H9 (cell line): ENCODE measurements around the gene SHISA8. TPM values are rescaled to one million over a fixed set of nuclear protein-coding genes. Genes with fewer than 3 reads are reported as not detected.

Experiments
- DNase-seq: peaks from one replicate; pipeline ENCODE4 v3.0.0-alpha.2; 2017
- H2AFZ ChIP-seq: one replicate; pipeline ENCODE4 v1.6.1; 2013; ENCODE audit warnings: mild to moderate bottlenecking, low read length, control low read depth, moderate library complexity
- H2AK5ac ChIP-seq: 2 replicates; pipeline ENCODE4 v1.6.1; 2013; ENCODE audit warnings: low read length, control low read depth, mixed read lengths; ENCODE audit not compliant: insufficient read length
- H2BK120ac ChIP-seq: one replicate; pipeline ENCODE4 v1.6.1; 2013; ENCODE audit warnings: low read depth, mild to moderate bottlenecking, low read length, control low read depth, inconsistent platforms; ENCODE audit not compliant: poor library complexity, severe bottlenecking
- H2BK12ac ChIP-seq: 2 replicates; pipeline ENCODE4 v1.6.1; 2013; ENCODE audit warnings: low read length, control low read depth, mixed read lengths, low read depth; ENCODE audit not compliant: insufficient read length
- H2BK15ac ChIP-seq: 2 replicates; pipeline ENCODE4 v1.6.1; 2013; ENCODE audit warnings: low read depth, low read length, control low read depth
- H2BK20ac ChIP-seq: one replicate; pipeline ENCODE4 v1.6.1; 2013; ENCODE audit warnings: low read depth, mild to moderate bottlenecking, low read length, control low read depth, inconsistent platforms; ENCODE audit not compliant: poor library complexity, severe bottlenecking
- H2BK5ac ChIP-seq: 2 replicates; pipeline ENCODE4 v1.6.1; 2013; ENCODE audit warnings: low read length, control low read depth, mixed read lengths; ENCODE audit not compliant: insufficient read length
- H3K14ac ChIP-seq: 2 replicates; pipeline ENCODE4 v1.6.1; 2013; ENCODE audit warnings: low read length, control low read depth; ENCODE audit not compliant: insufficient read depth
- H3K18ac ChIP-seq: 2 replicates; pipeline ENCODE4 v1.6.1; 2013; ENCODE audit warnings: low read depth, mild to moderate bottlenecking, mixed read lengths, low read length, control low read depth; ENCODE audit not compliant: insufficient read length
- H3K23ac ChIP-seq: 2 replicates; pipeline ENCODE4 v1.6.1; 2013; ENCODE audit warnings: low read length, control low read depth, mixed read lengths, low read depth; ENCODE audit not compliant: insufficient read length
- H3K23me2 ChIP-seq: 2 replicates; pipeline ENCODE4 v1.6.1; 2013; ENCODE audit warnings: low read depth, mild to moderate bottlenecking, mixed read lengths, low read length, control low read depth; ENCODE audit not compliant: insufficient read length, poor library complexity, severe bottlenecking
- H3K27ac ChIP-seq: 2 replicates; pipeline ENCODE4 v1.5.1; 2013; ENCODE audit warnings: low read length, control low read depth, mixed read lengths, low read depth; ENCODE audit not compliant: insufficient read length
- H3K27me3 ChIP-seq: 2 replicates; pipeline ENCODE4 v1.6.1; 2013; ENCODE audit warnings: low read length, control low read depth, inconsistent platforms; ENCODE audit not compliant: insufficient read depth
- H3K4ac ChIP-seq: 2 replicates; pipeline ENCODE4 v1.6.1; 2013; ENCODE audit warnings: low read depth, mild to moderate bottlenecking, control low read depth, inconsistent platforms, low read length, moderate library complexity
- H3K4me1 ChIP-seq: 2 replicates; pipeline ENCODE4 v1.6.1; 2013; ENCODE audit warnings: low read length, control low read depth, inconsistent platforms; ENCODE audit not compliant: insufficient read depth
- H3K4me2 ChIP-seq: 2 replicates; pipeline ENCODE4 v1.6.1; 2013; ENCODE audit warnings: low read length, control low read depth, mixed read lengths; ENCODE audit not compliant: insufficient read length, insufficient read depth
- H3K56ac ChIP-seq: 2 replicates; pipeline ENCODE4 v1.6.1; 2013; ENCODE audit warnings: low read depth, mild to moderate bottlenecking, mixed read lengths, low read length, control low read depth; ENCODE audit not compliant: insufficient read length
- H3K79me1 ChIP-seq: 2 replicates; pipeline ENCODE4 v1.6.1; 2013; ENCODE audit warnings: low read depth, mild to moderate bottlenecking, moderate library complexity, low read length, control low read depth, inconsistent platforms; ENCODE audit not compliant: insufficient read depth, poor library complexity, severe bottlenecking
- H3K79me2 ChIP-seq: 2 replicates; pipeline ENCODE4 v1.6.1; 2013; ENCODE audit warnings: low read length, control low read depth, inconsistent platforms; ENCODE audit not compliant: insufficient read depth
- H3K9ac ChIP-seq: 2 replicates; pipeline ENCODE4 v1.6.1; 2013; ENCODE audit warnings: low read length, control low read depth, mixed read lengths; ENCODE audit not compliant: insufficient read length; ENCODE audit errors: extremely low read depth
- H3K9me3 ChIP-seq: one replicate; pipeline ENCODE4 v1.6.1; 2013; ENCODE audit warnings: low read depth, low read length, inconsistent platforms; ENCODE audit not compliant: control insufficient read depth
- H3T11ph ChIP-seq: one replicate; pipeline ENCODE4 v1.6.1; 2013; ENCODE audit warnings: mild to moderate bottlenecking, low read length, control low read depth, inconsistent platforms
- H4K20me1 ChIP-seq: one replicate; pipeline ENCODE4 v1.6.1; 2013; ENCODE audit not compliant: control insufficient read depth, insufficient read length, insufficient read depth
- H4K5ac ChIP-seq: 2 replicates; pipeline ENCODE4 v1.6.1; 2013; ENCODE audit warnings: low read depth, mild to moderate bottlenecking, mixed read lengths, low read length, control low read depth; ENCODE audit not compliant: insufficient read length
- H4K8ac ChIP-seq: replicated peaks from 2 replicates; pipeline ENCODE4 v1.6.1; 2013; ENCODE audit warnings: low read length, control low read depth, mixed read lengths, low read depth; ENCODE audit not compliant: insufficient read length
- H4K91ac ChIP-seq: 2 replicates; pipeline ENCODE4 v1.6.1; 2013; ENCODE audit warnings: low read depth, mild to moderate bottlenecking, moderate library complexity, mixed read lengths, low read length, control low read depth; ENCODE audit not compliant: insufficient read length
- H3K27ac Mint-ChIP-seq, 3 experiments: 2 replicates in 2 of 3; 3 replicates in 1 of 3; pipeline ENCODE4 v1.8.0; 2020 to 2021; ENCODE audit warnings: mixed read lengths in 3 of 3, mild to moderate bottlenecking in 1 of 3, moderate library complexity in 1 of 3
- H3K27me3 Mint-ChIP-seq: 2 replicates; pipeline ENCODE4 v1.8.0; 2021; ENCODE audit warnings: low read depth, mild to moderate bottlenecking, moderate library complexity, mixed read lengths
- H3K36me3 Mint-ChIP-seq, 3 experiments: 2 replicates in 2 of 3; 3 replicates in 1 of 3; pipeline ENCODE4 v1.8.0; 2020 to 2021; ENCODE audit warnings: low read depth in 3 of 3, mixed read lengths in 3 of 3; ENCODE audit not compliant: insufficient read depth in 1 of 3
- H3K4me1 Mint-ChIP-seq, 2 experiments: 2 replicates each; pipeline ENCODE4 v1.8.0; 2020; ENCODE audit warnings: mixed read lengths in 2 of 2
- H3K4me3 Mint-ChIP-seq, 2 experiments: 2 replicates in 1 of 2; 3 replicates in 1 of 2; pipeline ENCODE4 v1.8.0; 2020 to 2021; ENCODE audit warnings: mild to moderate bottlenecking in 2 of 2, mixed read lengths in 2 of 2, moderate library complexity in 1 of 2
- H3K9me3 Mint-ChIP-seq, 2 experiments: 2 replicates in 1 of 2; 3 replicates in 1 of 2; pipeline ENCODE4 v1.8.0; 2020; ENCODE audit warnings: mild to moderate bottlenecking in 2 of 2, mixed read lengths in 2 of 2, moderate library complexity in 1 of 2
- CTCF ChIP-seq: fragments of 200-600 bp; sonication (generic); conservative IDR thresholded peaks from 3 replicates; pipeline ENCODE4 v1.8.0; 2021; ENCODE audit warnings: antibody characterized with exemption, mild to moderate bottlenecking
- WGBS: extraction: QIAGEN DNeasy Blood & Tissue Kit; methylation state at CpG from one replicate; pipeline ENCODE4 v1.1.7; 2013; ENCODE audit warnings: missing lambda C conversion rate, low lambda C conversion rate, mixed read lengths; ENCODE audit not compliant: insufficient read length; ENCODE audit errors: extremely low coverage; 5-methylcytosine and 5-hydroxymethylcytosine counted together
- total RNA-seq: library from RNA; stranded (reverse); gene quantifications from 2 replicates; pipeline ENCODE4 v1.2.1, GENCODE V29; 2021

SHISA8 gene
- total RNA-seq, 1 experiment from 2014 or later = 1.4 TPM

GRCh38 chr22:41898645-41899044, 16.2 kb downstream of the SHISA8 start:
- Histone ChIP-seq H2BK120ac (no peak overlapping the region), H3T11ph (no peak overlapping the region), H2AK5ac (no peak overlapping the region), H2BK20ac (no peak overlapping the region), H4K5ac (no peak overlapping the region), H4K20me1 (no peaks in the 10 kb centered on the region), H3K4me2 (no peak overlapping the region), H3K9me3 (no peaks in the 10 kb centered on the region), H3K79me2 (no peaks in the 10 kb centered on the region), H3K27me3 (no peaks in the 10 kb centered on the region), H3K4ac (no peak overlapping the region), H3K23me2 (no peaks in the 10 kb centered on the region), H3K4me1 (no peaks in the 10 kb centered on the region), H4K8ac (no peak overlapping the region), H2BK12ac (no peak overlapping the region), H2BK15ac (no peak overlapping the region), H4K91ac (no peak overlapping the region), H3K27ac (no peak overlapping the region), H2BK5ac (no peak overlapping the region), H2AFZ (no peak overlapping the region), H3K18ac (no peak overlapping the region), H3K79me1 (no peaks in the 10 kb centered on the region), H3K23ac (no peak overlapping the region), H3K9ac (no peak overlapping the region), H3K14ac (no peak overlapping the region), H3K56ac (no peak overlapping the region)
- Mint-ChIP-seq H3K9me3 (no peaks in the 10 kb centered on the region), H3K4me1 (no peaks in the 10 kb centered on the region), H3K27me3 (no peaks in the 10 kb centered on the region), H3K4me3 (no peak overlapping the region), H3K27ac (no peak overlapping the region), H3K36me3 (peaks cover 39 to 83% (median 80%) of the 10 kb centered on the region in 3 experiments; a peak in 6 of 7 replicates)
- TF ChIP-seq CTCF = no peak
- no CpG with 5 or more reads among the region's 11 CpGs for WGBS
- no peak for DNase-seq
